SK-N-MC (cell line): ENCODE measurements around the gene UMAD1.

Experiments
- EZH2 ChIP-seq: fragments of 200-600 bp; sonication (generic); IDR thresholded peaks from one replicate; pipeline ENCODE4 v1.6.1; 2017; ENCODE audit warnings: antibody characterized with exemption
- POLR2AphosphoS5 ChIP-seq: IDR thresholded peaks from 2 replicates; pipeline ENCODE4 v1.6.1; 2012; ENCODE audit warnings: mild to moderate bottlenecking, low read depth, low read length, borderline replicate concordance

DNA sequence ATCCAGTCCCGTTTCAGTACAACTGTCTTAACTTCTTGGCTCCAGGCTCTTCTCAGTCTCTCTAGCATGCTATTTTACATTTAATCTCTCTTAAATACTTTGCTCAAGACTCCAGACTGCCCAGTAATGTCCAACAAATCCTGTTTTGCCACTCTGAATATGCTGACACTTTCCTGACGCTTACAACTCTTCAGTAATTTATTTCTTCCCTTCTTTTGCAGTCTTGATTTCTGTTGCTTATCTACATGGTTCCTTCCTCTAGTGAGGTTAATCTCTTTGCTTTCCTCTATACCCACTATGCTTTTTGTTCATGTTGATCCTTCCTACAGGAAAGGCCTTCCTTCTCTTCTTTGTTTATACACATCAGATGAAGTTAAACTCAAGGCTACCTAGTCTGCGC, 23.7 kb downstream of the UMAD1 start:
- TF ChIP-seq EZH2 = no peak
- TF ChIP-seq POLR2AphosphoS5 = no peak
